MM.1S (cell line): ENCODE data around the gene C11orf91.

ENCODE experiments used
- DNase-seq: peaks from one replicate; pipeline ENCODE4 v3.0.0-alpha.2; 2015
- H2AFZ ChIP-seq: fragments of 300-600 bp; sonication (generic); 2 replicates; pipeline ENCODE4 v1.6.0; 2016; ENCODE audit warnings: antibody characterized with exemption, low read length
- H3F3A ChIP-seq: fragments of 300-600 bp; sonication (generic); 2 replicates; pipeline ENCODE4 v1.6.1; 2016; ENCODE audit warnings: mild to moderate bottlenecking, antibody characterized with exemption, low read length, moderate library complexity, mixed read lengths; ENCODE audit not compliant: insufficient read depth
- H3K27ac ChIP-seq: fragments of 300-600 bp; sonication (generic); 2 replicates; pipeline ENCODE4 v1.5.1; 2016; ENCODE audit warnings: mild to moderate bottlenecking, low read length
- H3K27me3 ChIP-seq: fragments of 300-600 bp; sonication (generic); replicated peaks from 2 replicates; pipeline ENCODE4 v1.6.0; 2016; ENCODE audit warnings: low read length; ENCODE audit not compliant: insufficient read depth
- H3K36me3 ChIP-seq: fragments of 300-600 bp; sonication (generic); replicated peaks from 2 replicates; pipeline ENCODE4 v1.6.1; 2016; ENCODE audit warnings: mild to moderate bottlenecking, low read length, mixed read lengths; ENCODE audit not compliant: insufficient read depth
- H3K4me1 ChIP-seq: fragments of 300-600 bp; sonication (generic); 2 replicates; pipeline ENCODE4 v1.6.1; 2016; ENCODE audit warnings: low read length, mixed read lengths
- H3K4me2 ChIP-seq: fragments of 300-600 bp; sonication (generic); 2 replicates; pipeline ENCODE4 v1.6.0; 2016; ENCODE audit warnings: low read depth, low read length
- H3K4me3 ChIP-seq: fragments of 300-600 bp; sonication (generic); 2 replicates; pipeline ENCODE4 v1.5.1; 2016; ENCODE audit warnings: low read length, mixed read lengths
- H3K79me2 ChIP-seq: fragments of 300-600 bp; sonication (generic); 2 replicates; pipeline ENCODE4 v1.6.1; 2016; ENCODE audit warnings: mixed run types, low read length, mixed read lengths
- H3K9ac ChIP-seq: fragments of 300-600 bp; sonication (generic); 2 replicates; pipeline ENCODE4 v1.6.1; 2016; ENCODE audit warnings: low read length, mixed read lengths
- H3K9me2 ChIP-seq: fragments of 300-600 bp; sonication (generic); replicated peaks from 2 replicates; pipeline ENCODE4 v1.6.1; 2016; ENCODE audit warnings: mild to moderate bottlenecking, low read length, mixed read lengths; ENCODE audit not compliant: insufficient read depth
- H3K9me3 ChIP-seq: fragments of 300-600 bp; sonication (generic); replicated peaks from 2 replicates; pipeline ENCODE4 v1.6.1; 2016; ENCODE audit warnings: mild to moderate bottlenecking, low read length, mixed read lengths; ENCODE audit not compliant: insufficient read depth
- H4K20me1 ChIP-seq: fragments of 300-600 bp; sonication (generic); 2 replicates; pipeline ENCODE4 v1.6.1; 2016; ENCODE audit warnings: mild to moderate bottlenecking, low read length, moderate library complexity, mixed read lengths; ENCODE audit not compliant: insufficient read depth
- CTCF ChIP-seq: fragments of 300-600 bp; sonication (generic); IDR thresholded peaks from 2 replicates; pipeline ENCODE4 v1.5.1; 2016; ENCODE audit warnings: antibody characterized with exemption, low read length, mixed read lengths
- EZH2 ChIP-seq: fragments of 300-600 bp; sonication (generic); optimal IDR thresholded peaks from 2 replicates; pipeline ENCODE3; 2017; ENCODE audit warnings: low read depth, mild to moderate bottlenecking, antibody characterized with exemption, low read length, mixed read lengths
- EZH2phosphoT487 ChIP-seq: fragments of 300-600 bp; sonication (generic); IDR thresholded peaks from 2 replicates; pipeline ENCODE4 v1.6.1; 2018; ENCODE audit warnings: antibody characterized with exemption, low read length

C11orf91 gene

GRCh38 chr11:33700502-33701271, at the start of gene C11orf91:
TSS of gene C11orf91 (minus strand) at chr11:33700826. CDS start at chr11:33700740, 86 bp downstream.
- no peaks in the 10 kb centered on the region for H3K27me3 ChIP-seq
- no peaks in the 10 kb centered on the region for H4K20me1 ChIP-seq
- peak within 1 kb of the TSS; percentile 73 for H3K4me2 ChIP-seq
- peak within 1 kb of the TSS; percentile 43; the same call in 1 of the 2 replicates for H3K27ac ChIP-seq
- TF ChIP-seq EZH2phosphoT487: no peak
- TF ChIP-seq CTCF: no peak
- no peak for TF ChIP-seq EZH2
- peaks cover 15% of the 10 kb centered on the region for H3K4me1 ChIP-seq
- no peaks in the 10 kb centered on the region for H3K36me3 ChIP-seq
- H3K4me3 ChIP-seq: peak within 1 kb of the TSS; percentile 63
- H3K79me2 ChIP-seq: peaks cover 9% of the 10 kb centered on the region; the same call in 1 of the 2 replicates
- H3F3A ChIP-seq: peaks cover 23% of the 10 kb centered on the region
- no peaks in the 10 kb centered on the region for H3K9me3 ChIP-seq
- peak; percentile 92 for DNase-seq
- H3K9me2 ChIP-seq: no peaks in the 10 kb centered on the region
- H3K9ac ChIP-seq: peak within 1 kb of the TSS; percentile 35; the same call in 1 of the 2 replicates
- H2AFZ ChIP-seq: peak within 1 kb of the TSS; percentile 65; the same call in 1 of the 2 replicates

GRCh38 chr11:33747979-33748378, 47.4 kb upstream of the C11orf91 start:
- Histone ChIP-seq H3K27ac (no peak overlapping the region), H3K4me1 (peaks cover 14% of the 10 kb centered on the region), H3K79me2 (peaks cover 8% of the 10 kb centered on the region), H3K27me3 (no peaks in the 10 kb centered on the region), H3F3A (peaks cover 7% of the 10 kb centered on the region), H3K9ac (no peak overlapping the region), H4K20me1 (no peaks in the 10 kb centered on the region), H2AFZ (no peak overlapping the region), H3K9me2 (no peaks in the 10 kb centered on the region), H3K9me3 (no peaks in the 10 kb centered on the region), H3K4me3 (no peak overlapping the region), H3K36me3 (peaks cover 14% of the 10 kb centered on the region), H3K4me2 (no peak overlapping the region)
- TF ChIP-seq EZH2: no peak
- no peak for TF ChIP-seq CTCF
- TF ChIP-seq EZH2phosphoT487: no peak
- DNase-seq: no peak

GRCh38 chr11:33743291-33743690, 42.7 kb upstream of the C11orf91 start:
- DNase-seq: no peak
- H3K9ac ChIP-seq: no peak overlapping the region
- TF ChIP-seq EZH2phosphoT487: no peak
- no peak for TF ChIP-seq EZH2
- TF ChIP-seq CTCF: no peak
- H3K4me1 ChIP-seq: 0 out of 2 replicates have a peak, but pooled peaks cover 3% of the 10 kb centered on the region
- H3K9me3 ChIP-seq: no peaks in the 10 kb centered on the region
- no peaks in the 10 kb centered on the region for H3K79me2 ChIP-seq
- peaks cover 5% of the 10 kb centered on the region; the same call in 1 of the 2 replicates for H3K36me3 ChIP-seq
- no peak overlapping the region for H3K27ac ChIP-seq
- no peaks in the 10 kb centered on the region for H4K20me1 ChIP-seq
- no peak overlapping the region for H2AFZ ChIP-seq
- no peaks in the 10 kb centered on the region for H3K27me3 ChIP-seq
- 0 out of 2 replicates have a peak, but pooled peaks cover 7% of the 10 kb centered on the region for H3F3A ChIP-seq
- no peaks in the 10 kb centered on the region for H3K9me2 ChIP-seq
- no peak overlapping the region for H3K4me3 ChIP-seq
- H3K4me2 ChIP-seq: no peak overlapping the region
